H9 (cell line): Measurements from ENCODE around the gene CACTIN. TPM values are rescaled to one million over a fixed set of nuclear protein-coding genes. Genes with fewer than 3 reads are reported as not detected.

ENCODE experiments used
- DNase-seq: peaks from one replicate; pipeline ENCODE4 v3.0.0-alpha.2; 2017
- H2AFZ ChIP-seq: one replicate; pipeline ENCODE4 v1.6.1; 2013; ENCODE audit warnings: mild to moderate bottlenecking, low read length, control low read depth, moderate library complexity
- H2AK5ac ChIP-seq: 2 replicates; pipeline ENCODE4 v1.6.1; 2013; ENCODE audit warnings: low read length, control low read depth, mixed read lengths; ENCODE audit not compliant: insufficient read length
- H2BK120ac ChIP-seq: one replicate; pipeline ENCODE4 v1.6.1; 2013; ENCODE audit warnings: low read depth, mild to moderate bottlenecking, low read length, control low read depth, inconsistent platforms; ENCODE audit not compliant: poor library complexity, severe bottlenecking
- H2BK12ac ChIP-seq: 2 replicates; pipeline ENCODE4 v1.6.1; 2013; ENCODE audit warnings: low read length, control low read depth, mixed read lengths, low read depth; ENCODE audit not compliant: insufficient read length
- H2BK15ac ChIP-seq: 2 replicates; pipeline ENCODE4 v1.6.1; 2013; ENCODE audit warnings: low read depth, low read length, control low read depth
- H2BK20ac ChIP-seq: one replicate; pipeline ENCODE4 v1.6.1; 2013; ENCODE audit warnings: low read depth, mild to moderate bottlenecking, low read length, control low read depth, inconsistent platforms; ENCODE audit not compliant: poor library complexity, severe bottlenecking
- H2BK5ac ChIP-seq: 2 replicates; pipeline ENCODE4 v1.6.1; 2013; ENCODE audit warnings: low read length, control low read depth, mixed read lengths; ENCODE audit not compliant: insufficient read length
- H3K14ac ChIP-seq: 2 replicates; pipeline ENCODE4 v1.6.1; 2013; ENCODE audit warnings: low read length, control low read depth; ENCODE audit not compliant: insufficient read depth
- H3K18ac ChIP-seq: 2 replicates; pipeline ENCODE4 v1.6.1; 2013; ENCODE audit warnings: low read depth, mild to moderate bottlenecking, mixed read lengths, low read length, control low read depth; ENCODE audit not compliant: insufficient read length
- H3K23ac ChIP-seq: 2 replicates; pipeline ENCODE4 v1.6.1; 2013; ENCODE audit warnings: low read length, control low read depth, mixed read lengths, low read depth; ENCODE audit not compliant: insufficient read length
- H3K23me2 ChIP-seq: 2 replicates; pipeline ENCODE4 v1.6.1; 2013; ENCODE audit warnings: low read depth, mild to moderate bottlenecking, mixed read lengths, low read length, control low read depth; ENCODE audit not compliant: insufficient read length, poor library complexity, severe bottlenecking
- H3K27ac ChIP-seq: 2 replicates; pipeline ENCODE4 v1.5.1; 2013; ENCODE audit warnings: low read length, control low read depth, mixed read lengths, low read depth; ENCODE audit not compliant: insufficient read length
- H3K27me3 ChIP-seq: 2 replicates; pipeline ENCODE4 v1.6.1; 2013; ENCODE audit warnings: low read length, control low read depth, inconsistent platforms; ENCODE audit not compliant: insufficient read depth
- H3K4ac ChIP-seq: 2 replicates; pipeline ENCODE4 v1.6.1; 2013; ENCODE audit warnings: low read depth, mild to moderate bottlenecking, control low read depth, inconsistent platforms, low read length, moderate library complexity
- H3K4me1 ChIP-seq: 2 replicates; pipeline ENCODE4 v1.6.1; 2013; ENCODE audit warnings: low read length, control low read depth, inconsistent platforms; ENCODE audit not compliant: insufficient read depth
- H3K4me2 ChIP-seq: 2 replicates; pipeline ENCODE4 v1.6.1; 2013; ENCODE audit warnings: low read length, control low read depth, mixed read lengths; ENCODE audit not compliant: insufficient read length, insufficient read depth
- H3K56ac ChIP-seq: 2 replicates; pipeline ENCODE4 v1.6.1; 2013; ENCODE audit warnings: low read depth, mild to moderate bottlenecking, mixed read lengths, low read length, control low read depth; ENCODE audit not compliant: insufficient read length
- H3K79me1 ChIP-seq: 2 replicates; pipeline ENCODE4 v1.6.1; 2013; ENCODE audit warnings: low read depth, mild to moderate bottlenecking, moderate library complexity, low read length, control low read depth, inconsistent platforms; ENCODE audit not compliant: insufficient read depth, poor library complexity, severe bottlenecking
- H3K79me2 ChIP-seq: 2 replicates; pipeline ENCODE4 v1.6.1; 2013; ENCODE audit warnings: low read length, control low read depth, inconsistent platforms; ENCODE audit not compliant: insufficient read depth
- H3K9ac ChIP-seq: 2 replicates; pipeline ENCODE4 v1.6.1; 2013; ENCODE audit warnings: low read length, control low read depth, mixed read lengths; ENCODE audit not compliant: insufficient read length; ENCODE audit errors: extremely low read depth
- H3K9me3 ChIP-seq: one replicate; pipeline ENCODE4 v1.6.1; 2013; ENCODE audit warnings: low read depth, low read length, inconsistent platforms; ENCODE audit not compliant: control insufficient read depth
- H3T11ph ChIP-seq: one replicate; pipeline ENCODE4 v1.6.1; 2013; ENCODE audit warnings: mild to moderate bottlenecking, low read length, control low read depth, inconsistent platforms
- H4K20me1 ChIP-seq: one replicate; pipeline ENCODE4 v1.6.1; 2013; ENCODE audit not compliant: control insufficient read depth, insufficient read length, insufficient read depth
- H4K5ac ChIP-seq: 2 replicates; pipeline ENCODE4 v1.6.1; 2013; ENCODE audit warnings: low read depth, mild to moderate bottlenecking, mixed read lengths, low read length, control low read depth; ENCODE audit not compliant: insufficient read length
- H4K8ac ChIP-seq: replicated peaks from 2 replicates; pipeline ENCODE4 v1.6.1; 2013; ENCODE audit warnings: low read length, control low read depth, mixed read lengths, low read depth; ENCODE audit not compliant: insufficient read length
- H4K91ac ChIP-seq: 2 replicates; pipeline ENCODE4 v1.6.1; 2013; ENCODE audit warnings: low read depth, mild to moderate bottlenecking, moderate library complexity, mixed read lengths, low read length, control low read depth; ENCODE audit not compliant: insufficient read length
- H3K27ac Mint-ChIP-seq, 3 experiments: 2 replicates in 2 of 3; 3 replicates in 1 of 3; pipeline ENCODE4 v1.8.0; 2020 to 2021; ENCODE audit warnings: mixed read lengths in 3 of 3, mild to moderate bottlenecking in 1 of 3, moderate library complexity in 1 of 3
- H3K27me3 Mint-ChIP-seq: 2 replicates; pipeline ENCODE4 v1.8.0; 2021; ENCODE audit warnings: low read depth, mild to moderate bottlenecking, moderate library complexity, mixed read lengths
- H3K36me3 Mint-ChIP-seq, 3 experiments: 2 replicates in 2 of 3; 3 replicates in 1 of 3; pipeline ENCODE4 v1.8.0; 2020 to 2021; ENCODE audit warnings: low read depth in 3 of 3, mixed read lengths in 3 of 3; ENCODE audit not compliant: insufficient read depth in 1 of 3
- H3K4me1 Mint-ChIP-seq, 2 experiments: 2 replicates each; pipeline ENCODE4 v1.8.0; 2020; ENCODE audit warnings: mixed read lengths in 2 of 2
- H3K4me3 Mint-ChIP-seq, 2 experiments: 2 replicates in 1 of 2; 3 replicates in 1 of 2; pipeline ENCODE4 v1.8.0; 2020 to 2021; ENCODE audit warnings: mild to moderate bottlenecking in 2 of 2, mixed read lengths in 2 of 2, moderate library complexity in 1 of 2
- H3K9me3 Mint-ChIP-seq, 2 experiments: 2 replicates in 1 of 2; 3 replicates in 1 of 2; pipeline ENCODE4 v1.8.0; 2020; ENCODE audit warnings: mild to moderate bottlenecking in 2 of 2, mixed read lengths in 2 of 2, moderate library complexity in 1 of 2
- WGBS: extraction: QIAGEN DNeasy Blood & Tissue Kit; methylation state at CpG from one replicate; pipeline ENCODE4 v1.1.7; 2013; ENCODE audit warnings: missing lambda C conversion rate, low lambda C conversion rate, mixed read lengths; ENCODE audit not compliant: insufficient read length; ENCODE audit errors: extremely low coverage; 5-methylcytosine and 5-hydroxymethylcytosine counted together
- total RNA-seq: library from RNA; stranded (reverse); gene quantifications from 2 replicates; pipeline ENCODE4 v1.2.1, GENCODE V29; 2021
- TF ChIP-seq, protein P1 (sequence below): fragments of 200-600 bp; sonication (generic); conservative IDR thresholded peaks from 3 replicates; pipeline ENCODE4 v1.8.0; 2021; ENCODE audit warnings: antibody characterized with exemption, mild to moderate bottlenecking

The CACTIN gene
- total RNA-seq, 1 experiment from 2014 or later: 37.3 TPM

DNA sequence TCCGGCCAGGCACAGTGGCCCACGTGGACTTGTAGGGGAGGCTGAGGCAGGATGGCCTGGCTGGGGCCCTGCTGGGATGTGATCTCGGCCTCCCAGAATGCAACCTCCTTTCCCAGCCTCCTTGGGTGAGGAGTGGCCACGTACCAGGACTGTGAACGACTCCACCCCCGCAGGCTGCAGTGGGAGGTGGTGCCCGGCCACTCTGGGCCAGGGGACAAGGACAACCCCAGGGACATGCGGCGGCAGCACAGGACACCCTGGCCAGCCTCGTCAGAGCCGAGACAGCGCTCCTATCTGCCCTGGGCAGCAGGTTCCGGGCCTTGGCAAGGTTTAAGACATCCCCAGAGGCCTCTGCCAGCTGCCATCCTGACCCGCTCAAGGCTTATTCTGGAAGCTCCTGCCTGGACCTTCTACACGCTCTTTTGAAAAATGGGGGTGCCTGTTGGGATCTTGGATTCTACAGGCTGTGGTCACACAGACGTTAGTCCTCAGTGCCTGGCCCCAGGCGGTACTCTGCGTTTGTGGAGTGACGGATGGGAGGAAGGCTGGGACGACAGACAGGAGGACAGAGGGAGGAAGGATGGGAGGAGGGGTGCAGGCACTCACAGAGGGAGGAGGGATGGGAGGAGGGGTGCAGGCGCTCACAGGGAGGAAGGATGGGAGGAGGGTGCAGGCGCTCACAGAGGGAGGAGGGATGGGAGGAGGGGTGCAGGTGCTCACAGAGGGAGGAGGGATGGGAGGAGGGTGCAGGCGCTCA, 19.9 kb upstream of the CACTIN start:
- Histone ChIP-seq H2BK5ac (no peak overlapping the region), H3K9ac (no peak overlapping the region), H4K5ac (no peak overlapping the region), H3K4me1 (no peaks in the 10 kb centered on the region), H3K79me1 (no peaks in the 10 kb centered on the region), H3K4me2 (no peak overlapping the region), H3K4ac (no peak overlapping the region), H3K23ac (no peak overlapping the region), H3T11ph (no peak overlapping the region), H3K27me3 (no peaks in the 10 kb centered on the region), H2BK12ac (no peak overlapping the region), H2BK20ac (no peak overlapping the region), H3K9me3 (no peaks in the 10 kb centered on the region), H4K20me1 (peaks cover 3% of the 10 kb centered on the region), H2AFZ (no peak overlapping the region), H2BK120ac (no peak overlapping the region), H2BK15ac (no peak overlapping the region), H4K8ac (no peak overlapping the region), H3K14ac (no peak overlapping the region), H4K91ac (no peak overlapping the region), H3K56ac (no peak overlapping the region), H3K27ac (no peak overlapping the region), H3K18ac (no peak overlapping the region), H2AK5ac (no peak overlapping the region), H3K23me2 (no peaks in the 10 kb centered on the region), H3K79me2 (no peaks in the 10 kb centered on the region)
- Mint-ChIP-seq H3K27ac (no peak overlapping the region; a peak in 1 of 7 replicates), H3K4me3 (no peak overlapping the region), H3K27me3 (no peaks in the 10 kb centered on the region), H3K4me1 (no peaks in the 10 kb centered on the region), H3K36me3 (peaks cover 2 to 22% (median 21%) of the 10 kb centered on the region in 3 experiments; a peak in 6 of 7 replicates), H3K9me3 (no peaks in the 10 kb centered on the region; a peak in 1 of 5 replicates)
- DNase-seq: no peak
- no CpG with 5 or more reads among the region's 23 CpGs for WGBS
- TF ChIP-seq, protein P1, sequence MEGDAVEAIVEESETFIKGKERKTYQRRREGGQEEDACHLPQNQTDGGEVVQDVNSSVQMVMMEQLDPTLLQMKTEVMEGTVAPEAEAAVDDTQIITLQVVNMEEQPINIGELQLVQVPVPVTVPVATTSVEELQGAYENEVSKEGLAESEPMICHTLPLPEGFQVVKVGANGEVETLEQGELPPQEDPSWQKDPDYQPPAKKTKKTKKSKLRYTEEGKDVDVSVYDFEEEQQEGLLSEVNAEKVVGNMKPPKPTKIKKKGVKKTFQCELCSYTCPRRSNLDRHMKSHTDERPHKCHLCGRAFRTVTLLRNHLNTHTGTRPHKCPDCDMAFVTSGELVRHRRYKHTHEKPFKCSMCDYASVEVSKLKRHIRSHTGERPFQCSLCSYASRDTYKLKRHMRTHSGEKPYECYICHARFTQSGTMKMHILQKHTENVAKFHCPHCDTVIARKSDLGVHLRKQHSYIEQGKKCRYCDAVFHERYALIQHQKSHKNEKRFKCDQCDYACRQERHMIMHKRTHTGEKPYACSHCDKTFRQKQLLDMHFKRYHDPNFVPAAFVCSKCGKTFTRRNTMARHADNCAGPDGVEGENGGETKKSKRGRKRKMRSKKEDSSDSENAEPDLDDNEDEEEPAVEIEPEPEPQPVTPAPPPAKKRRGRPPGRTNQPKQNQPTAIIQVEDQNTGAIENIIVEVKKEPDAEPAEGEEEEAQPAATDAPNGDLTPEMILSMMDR: no peak
